Measurements from ENCODE around the gene MGAT5. TPM values are rescaled to one million over a fixed set of nuclear protein-coding genes. Genes with fewer than 3 reads are reported as not detected.
A peak's percentile ranks its signal among the peaks of the same experiment; 100 is the strongest.

The MGAT5 gene
- total RNA-seq, 1 donor from 2014 or later: 30.0 TPM

DNA sequence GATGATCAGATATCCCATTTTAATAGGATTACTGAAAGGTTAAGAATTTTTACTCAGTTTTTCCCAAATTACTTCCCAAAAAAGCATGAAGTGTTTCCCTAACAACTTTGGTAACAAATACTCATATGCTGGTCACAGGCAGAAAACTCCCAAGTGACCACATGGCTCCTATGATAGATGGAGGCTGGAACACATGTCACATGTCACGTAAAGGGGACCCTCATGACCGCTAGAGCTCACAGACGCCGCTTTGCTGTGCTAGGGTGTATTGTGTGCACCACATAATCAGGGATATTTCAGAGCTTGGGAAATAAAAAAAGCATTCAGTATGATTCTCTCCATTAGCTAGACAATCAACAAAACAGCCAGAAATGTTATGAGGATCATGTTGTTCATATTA lies 236.7 kb downstream of the MGAT5 start:
- Mint-ChIP-seq H3K4me1 (ENCODE audit: low read depth) (no peaks in the 10 kb centered on the region), H3K27ac (ENCODE audit: unreplicated experiment) (no peak overlapping the region), H3K27me3 (ENCODE audit: low read depth) (peaks cover 24% of the 10 kb centered on the region), H3K36me3 (ENCODE audit: low read depth) (no peaks in the 10 kb centered on the region), H3K9me3 (ENCODE audit: low read depth) (no peaks in the 10 kb centered on the region), H3K4me3 (ENCODE audit: unreplicated experiment) (no peak overlapping the region)
- TF ChIP-seq, protein P1, sequence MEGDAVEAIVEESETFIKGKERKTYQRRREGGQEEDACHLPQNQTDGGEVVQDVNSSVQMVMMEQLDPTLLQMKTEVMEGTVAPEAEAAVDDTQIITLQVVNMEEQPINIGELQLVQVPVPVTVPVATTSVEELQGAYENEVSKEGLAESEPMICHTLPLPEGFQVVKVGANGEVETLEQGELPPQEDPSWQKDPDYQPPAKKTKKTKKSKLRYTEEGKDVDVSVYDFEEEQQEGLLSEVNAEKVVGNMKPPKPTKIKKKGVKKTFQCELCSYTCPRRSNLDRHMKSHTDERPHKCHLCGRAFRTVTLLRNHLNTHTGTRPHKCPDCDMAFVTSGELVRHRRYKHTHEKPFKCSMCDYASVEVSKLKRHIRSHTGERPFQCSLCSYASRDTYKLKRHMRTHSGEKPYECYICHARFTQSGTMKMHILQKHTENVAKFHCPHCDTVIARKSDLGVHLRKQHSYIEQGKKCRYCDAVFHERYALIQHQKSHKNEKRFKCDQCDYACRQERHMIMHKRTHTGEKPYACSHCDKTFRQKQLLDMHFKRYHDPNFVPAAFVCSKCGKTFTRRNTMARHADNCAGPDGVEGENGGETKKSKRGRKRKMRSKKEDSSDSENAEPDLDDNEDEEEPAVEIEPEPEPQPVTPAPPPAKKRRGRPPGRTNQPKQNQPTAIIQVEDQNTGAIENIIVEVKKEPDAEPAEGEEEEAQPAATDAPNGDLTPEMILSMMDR (IDR thresholded peaks at IDR 0.05): no peak
- no peak for DNase-seq (ENCODE audit: low spot score)

DNA sequence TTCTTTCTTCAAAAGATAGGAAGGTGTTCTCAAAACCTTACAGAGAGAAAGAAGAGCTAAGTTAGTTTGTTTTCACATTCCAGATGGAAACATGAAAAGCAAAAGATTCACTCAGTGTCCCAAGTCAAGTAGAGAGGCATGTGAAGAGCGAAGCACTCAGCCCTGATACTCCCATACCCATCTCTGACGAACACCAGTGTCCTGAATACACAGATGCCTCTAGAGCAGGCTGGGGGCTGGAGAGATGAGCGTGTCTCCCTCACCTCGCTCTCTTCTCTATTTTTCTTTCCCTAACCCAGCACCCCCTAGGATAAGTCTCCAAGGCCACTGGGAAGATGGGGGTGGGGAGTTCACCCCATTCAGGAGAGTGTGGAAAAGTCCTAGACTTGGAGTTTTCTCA lies 237.2 kb downstream of the MGAT5 start:
- DNase-seq (ENCODE audit: low spot score): no peak
- Mint-ChIP-seq H3K27me3 (ENCODE audit: low read depth) (peaks cover 24% of the 10 kb centered on the region), H3K36me3 (ENCODE audit: low read depth) (no peaks in the 10 kb centered on the region), H3K4me3 (ENCODE audit: unreplicated experiment) (no peak overlapping the region), H3K9me3 (ENCODE audit: low read depth) (no peaks in the 10 kb centered on the region), H3K4me1 (ENCODE audit: low read depth) (no peaks in the 10 kb centered on the region), H3K27ac (ENCODE audit: unreplicated experiment) (no peak overlapping the region)
- TF ChIP-seq, protein P1 (IDR thresholded peaks at IDR 0.05): no peak

DNA sequence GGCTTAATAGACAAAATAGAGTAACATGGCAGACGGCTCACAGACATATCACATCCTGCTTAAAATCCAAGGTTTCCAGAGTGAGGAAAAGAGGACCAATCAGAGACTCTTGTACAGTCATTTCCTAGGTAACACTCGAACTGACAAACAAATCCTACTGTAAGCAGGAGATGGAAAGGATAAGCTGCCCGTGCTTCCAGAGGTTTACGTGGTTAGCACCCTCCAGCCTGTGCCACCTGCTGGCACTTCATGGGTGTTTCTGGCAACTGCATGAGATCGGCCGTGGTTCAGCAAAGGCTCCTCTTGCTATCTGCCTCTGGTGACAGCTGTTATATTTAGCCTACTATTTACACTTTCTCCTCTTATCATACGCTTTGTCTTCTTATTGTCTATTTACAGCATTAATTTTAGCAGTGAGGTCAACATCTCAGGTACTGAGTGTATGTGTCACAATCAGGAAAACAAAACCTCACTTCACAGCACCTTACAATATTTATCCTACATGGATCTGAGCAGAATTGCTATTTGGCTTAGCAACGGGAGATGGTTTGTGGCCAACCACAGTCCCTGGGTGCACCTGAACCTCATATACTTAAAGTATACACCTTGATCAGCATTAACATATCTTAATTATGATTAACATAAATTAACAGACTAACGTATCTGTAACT lies 238.0 kb downstream of the MGAT5 start:
- DNase-seq (ENCODE audit: low spot score): no peak
- Mint-ChIP-seq H3K27ac (ENCODE audit: unreplicated experiment) (no peak overlapping the region), H3K36me3 (ENCODE audit: low read depth) (no peaks in the 10 kb centered on the region), H3K27me3 (ENCODE audit: low read depth) (peaks cover 26% of the 10 kb centered on the region), H3K4me3 (ENCODE audit: unreplicated experiment) (no peak overlapping the region), H3K9me3 (ENCODE audit: low read depth) (no peaks in the 10 kb centered on the region), H3K4me1 (ENCODE audit: low read depth) (no peaks in the 10 kb centered on the region)
- TF ChIP-seq, protein P1 (IDR thresholded peaks at IDR 0.05): peak; percentile 19

DNA sequence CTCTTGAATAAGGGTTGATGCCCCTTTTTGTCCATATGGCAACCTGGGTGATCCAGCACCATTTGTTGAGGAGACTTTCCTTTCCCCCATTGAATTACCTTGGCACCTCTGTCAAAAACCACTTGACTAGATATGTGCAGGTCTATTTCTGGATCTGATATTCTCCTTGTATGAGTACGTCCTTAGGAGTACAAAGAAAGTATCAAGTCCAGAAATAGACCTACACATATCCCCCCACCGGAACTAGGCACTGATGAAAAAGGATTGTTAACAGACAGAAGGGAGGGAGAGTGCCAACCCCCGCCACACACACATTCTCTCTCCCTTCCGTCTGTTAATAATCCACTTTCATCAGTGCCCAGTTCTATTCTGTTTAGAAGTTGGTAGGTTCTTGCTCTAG lies 239.9 kb downstream of the MGAT5 start:
- no peak for DNase-seq (ENCODE audit: low spot score)
- no peak overlapping the region for H3K27ac Mint-ChIP-seq (ENCODE audit: unreplicated experiment)

DNA sequence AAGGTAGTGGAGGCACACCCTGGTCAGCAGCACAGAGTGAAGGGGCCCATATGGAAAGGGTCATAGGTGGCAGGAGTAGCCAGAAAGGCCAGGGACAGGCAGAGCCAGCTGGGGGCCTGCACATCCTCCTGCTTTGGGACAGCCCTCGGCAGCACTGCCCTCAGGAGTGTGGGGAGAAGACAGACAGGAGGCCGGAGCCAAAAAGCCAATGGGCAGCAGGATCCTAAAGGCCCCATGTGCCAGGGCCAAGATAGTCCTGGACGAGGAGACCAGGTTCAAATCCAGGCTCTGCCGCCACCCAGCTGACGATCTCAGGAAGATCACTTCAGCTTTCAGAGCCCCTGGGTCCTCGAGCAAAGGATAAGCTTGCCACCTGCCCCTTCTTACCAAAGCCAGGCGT lies 244.8 kb downstream of the MGAT5 start:
- DNase-seq (ENCODE audit: low spot score): no peak

More for the DNA sequence above, 239.9 kb downstream of the MGAT5 start:
- Mint-ChIP-seq H3K27me3 (ENCODE audit: low read depth) (peaks cover 26% of the 10 kb centered on the region), H3K36me3 (ENCODE audit: low read depth) (no peaks in the 10 kb centered on the region), H3K9me3 (ENCODE audit: low read depth) (no peaks in the 10 kb centered on the region), H3K4me1 (ENCODE audit: low read depth) (no peaks in the 10 kb centered on the region), H3K4me3 (ENCODE audit: unreplicated experiment) (no peak overlapping the region)
- TF ChIP-seq, protein P1 (IDR thresholded peaks at IDR 0.05): no peak

More for the DNA sequence above, 244.8 kb downstream of the MGAT5 start:
- Mint-ChIP-seq H3K9me3 (ENCODE audit: low read depth) (no peaks in the 10 kb centered on the region), H3K27ac (ENCODE audit: unreplicated experiment) (no peak overlapping the region), H3K36me3 (ENCODE audit: low read depth) (peaks cover under 1% of the 10 kb centered on the region), H3K4me3 (ENCODE audit: unreplicated experiment) (no peak overlapping the region), H3K27me3 (ENCODE audit: low read depth) (peaks cover 19% of the 10 kb centered on the region), H3K4me1 (ENCODE audit: low read depth) (no peaks in the 10 kb centered on the region)
- TF ChIP-seq, protein P1 (IDR thresholded peaks at IDR 0.05): no peak

Data from chondrocyte (in vitro differentiated cells).